HG03064 (cell line): Measurements from ENCODE around the gene SMPD3.
"Not testable (repeated sequence)": the region's sequence is repeated elsewhere in the genome, so short reads cannot be mapped to it uniquely, and the experiment has no call there.

Experiments
- ATAC-seq: cut with Tn5 transposase; IDR thresholded peaks from one replicate; pipeline ENCODE4 v1.9.1; 2021; ENCODE audit warnings: low read depth; ENCODE audit not compliant: unreplicated experiment

Gene SMPD3

DNA sequence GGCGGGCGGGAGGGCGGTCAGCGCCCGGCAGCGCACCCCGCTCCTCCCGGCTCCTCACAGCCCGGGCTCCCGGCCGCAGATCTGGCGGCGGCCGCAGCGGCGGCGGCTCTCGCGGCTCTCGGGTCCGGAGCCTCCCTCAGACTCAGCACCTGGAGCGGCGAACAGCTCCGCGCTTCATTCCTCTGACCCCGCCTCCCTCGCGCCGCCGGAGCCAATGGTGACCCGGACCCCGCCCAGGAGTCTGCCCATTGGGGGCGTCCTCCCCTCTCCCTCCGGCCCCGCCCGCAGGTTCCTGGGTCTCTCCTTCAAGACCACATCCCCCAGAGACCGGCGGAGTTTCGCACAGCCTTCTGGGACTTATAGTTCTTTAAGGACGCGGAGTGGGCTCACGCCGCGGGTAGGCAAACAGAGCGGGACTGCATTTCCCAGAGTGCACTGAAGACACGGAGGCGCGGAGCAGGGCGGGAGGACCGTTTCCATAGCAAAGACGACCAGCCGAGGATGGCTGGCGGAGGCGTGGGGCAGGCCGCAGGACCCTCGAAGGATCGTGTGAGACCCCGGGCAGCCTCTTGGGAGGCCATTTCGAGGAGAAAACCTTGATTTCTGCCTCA is at the start of gene SMPD3:
TSS of gene SMPD3 (minus strand) at position 149 of the 611 bp plus-strand sequence. CDS start 76,327 bp downstream, outside the sequence.
- ATAC-seq = peak; percentile 76

DNA sequence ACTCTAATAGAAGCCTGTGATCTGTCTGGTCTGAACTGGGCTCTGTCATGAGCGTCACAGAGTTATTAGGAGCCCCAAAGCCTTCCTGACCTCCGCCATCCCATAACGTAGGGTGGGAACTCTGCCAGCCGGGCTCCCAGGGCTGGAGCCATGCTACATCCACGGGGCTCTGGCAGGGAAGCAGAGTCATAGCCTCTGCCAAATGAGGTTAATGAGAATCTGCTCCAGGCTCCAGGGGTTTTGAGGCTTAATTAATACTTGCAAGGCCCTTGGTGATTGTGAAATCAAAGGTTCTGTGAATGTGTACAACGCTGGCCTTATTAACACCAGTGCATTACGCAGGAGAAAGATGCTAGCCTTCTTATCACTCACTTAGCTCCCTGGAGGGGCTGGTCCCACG is 48.4 kb upstream of the SMPD3 start:
- ATAC-seq = no peak

DNA sequence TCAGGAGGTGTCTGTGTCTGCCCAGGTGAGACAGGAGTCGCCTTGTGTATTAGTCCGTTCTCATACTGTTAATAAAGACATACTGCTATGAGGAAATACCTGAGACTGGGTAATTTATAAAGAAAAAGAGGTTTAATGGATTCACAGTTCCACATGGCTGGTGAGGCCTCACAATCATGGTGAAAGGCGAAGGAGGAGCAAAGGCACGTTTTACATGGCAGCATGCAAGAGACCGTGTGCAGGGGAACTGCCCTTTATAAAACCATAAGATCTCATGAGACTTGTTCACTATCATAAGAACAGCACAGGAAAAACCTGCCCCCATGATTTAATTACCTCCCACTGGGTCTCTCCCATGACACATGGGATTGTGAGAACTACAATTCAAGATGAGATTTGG is 46.0 kb upstream of the SMPD3 start:
- ATAC-seq = not testable (repeated sequence)

DNA sequence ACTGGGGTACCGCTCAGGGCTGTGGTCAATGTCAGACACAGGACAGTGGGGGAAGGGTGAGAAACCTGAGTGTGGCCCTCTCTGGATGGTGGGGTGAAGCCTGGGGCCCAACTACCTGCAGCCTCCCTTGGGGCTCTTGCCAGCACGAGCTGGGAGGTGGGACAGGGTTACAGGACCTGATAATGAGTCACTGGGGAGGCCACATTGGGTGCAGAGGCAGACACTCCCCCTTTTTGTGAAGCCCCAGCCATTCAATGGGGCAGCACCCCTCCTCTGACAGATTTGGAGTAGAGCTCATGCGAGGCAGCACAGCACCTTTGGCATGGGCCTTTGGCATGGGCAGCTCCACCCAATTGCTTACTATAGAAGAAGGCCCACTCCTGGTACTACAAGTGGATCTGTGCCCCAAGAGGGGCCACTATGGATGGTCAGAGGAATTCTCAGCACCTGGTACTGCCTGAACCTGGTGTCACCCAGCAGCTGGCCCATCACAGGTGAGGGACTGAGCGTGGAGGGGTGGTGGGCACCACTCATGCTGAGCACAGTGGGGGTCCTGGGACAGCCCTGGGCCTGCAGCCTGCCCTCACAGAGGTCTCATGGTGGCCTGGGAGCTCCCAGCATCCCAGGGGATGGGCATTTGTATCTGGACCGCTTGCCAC is 45.2 kb upstream of the SMPD3 start:
- no peak for ATAC-seq

DNA sequence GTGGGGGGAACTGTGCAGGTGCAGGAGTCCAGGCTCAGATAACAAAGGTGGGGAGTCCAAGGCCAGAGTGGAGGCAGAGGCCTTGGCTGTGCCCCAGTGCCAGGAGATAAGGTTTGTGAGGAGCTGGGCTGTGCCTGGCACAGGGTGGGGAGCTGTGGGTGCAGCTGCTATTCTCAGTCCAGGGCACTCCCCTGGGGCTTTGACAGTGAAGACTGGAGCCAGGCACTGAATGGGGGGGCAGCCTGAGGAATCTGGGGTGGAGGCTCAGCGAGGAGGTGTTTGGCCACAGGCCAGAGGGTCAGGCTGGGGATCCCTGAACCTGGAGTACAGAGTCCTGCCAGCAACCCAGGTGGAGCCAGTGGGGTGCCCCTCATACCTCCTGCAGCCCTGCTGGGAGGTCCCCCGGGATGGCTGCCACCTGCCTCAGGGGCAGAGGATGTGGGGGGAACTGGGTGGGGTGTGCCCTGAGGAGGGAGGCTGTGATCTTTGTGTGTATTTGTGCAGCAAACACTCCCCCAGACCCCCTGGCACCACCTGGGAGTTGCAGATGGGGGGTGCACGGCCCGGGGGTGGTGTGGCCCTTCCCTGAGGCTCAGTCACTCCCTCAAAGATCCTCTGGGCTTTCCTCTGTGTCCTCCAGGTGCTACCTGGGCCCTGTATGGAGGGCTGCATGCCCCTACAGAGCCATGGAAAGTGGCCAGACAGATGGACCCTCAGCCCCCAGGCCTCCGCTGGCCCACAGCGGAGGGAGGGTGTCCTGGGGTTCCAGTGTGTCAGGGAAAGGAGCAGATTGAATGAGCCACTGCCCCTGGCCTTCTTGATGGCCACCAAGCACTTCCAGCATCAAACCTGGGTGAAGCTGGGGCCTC is 44.5 kb upstream of the SMPD3 start:
- no peak for ATAC-seq

DNA sequence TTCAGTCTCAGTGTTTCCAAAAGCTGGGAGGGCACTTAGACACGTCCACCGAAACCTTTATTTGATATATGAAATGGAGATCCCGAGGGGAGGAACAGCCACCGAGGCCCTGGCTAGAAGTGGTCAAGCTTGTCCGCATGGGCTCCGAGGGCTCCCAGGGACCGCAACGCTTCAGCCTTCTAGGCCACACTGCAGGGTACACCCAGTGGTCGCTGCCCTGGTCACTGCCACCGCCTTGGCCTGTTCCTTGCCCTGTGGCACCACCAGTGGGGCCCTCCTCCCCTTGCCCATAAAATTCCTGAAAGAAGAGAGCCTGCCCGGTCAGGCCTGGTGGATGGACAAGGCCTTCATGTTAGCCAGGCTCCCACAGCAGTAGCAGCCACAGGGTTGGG is 43.8 kb upstream of the SMPD3 start:
- no peak for ATAC-seq

DNA sequence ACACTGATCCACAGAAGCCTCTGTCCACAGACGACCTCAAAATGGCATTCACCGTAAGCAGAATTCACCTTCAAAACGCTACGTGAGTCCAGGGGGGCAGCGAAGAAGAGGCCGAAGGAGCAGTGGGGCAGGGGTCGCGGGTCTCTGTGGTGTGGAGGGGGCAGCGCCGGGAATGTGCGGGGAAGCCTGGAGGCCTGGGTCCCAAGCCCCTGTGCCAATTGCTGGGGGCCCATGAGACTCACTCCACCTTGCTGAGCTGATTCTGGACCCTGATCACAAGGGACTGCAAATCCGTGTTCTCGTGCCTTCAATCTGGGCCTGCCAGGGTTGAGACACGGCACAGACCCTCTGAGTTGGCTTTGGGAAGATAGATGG is 43.3 kb upstream of the SMPD3 start:
- ATAC-seq = no peak

DNA sequence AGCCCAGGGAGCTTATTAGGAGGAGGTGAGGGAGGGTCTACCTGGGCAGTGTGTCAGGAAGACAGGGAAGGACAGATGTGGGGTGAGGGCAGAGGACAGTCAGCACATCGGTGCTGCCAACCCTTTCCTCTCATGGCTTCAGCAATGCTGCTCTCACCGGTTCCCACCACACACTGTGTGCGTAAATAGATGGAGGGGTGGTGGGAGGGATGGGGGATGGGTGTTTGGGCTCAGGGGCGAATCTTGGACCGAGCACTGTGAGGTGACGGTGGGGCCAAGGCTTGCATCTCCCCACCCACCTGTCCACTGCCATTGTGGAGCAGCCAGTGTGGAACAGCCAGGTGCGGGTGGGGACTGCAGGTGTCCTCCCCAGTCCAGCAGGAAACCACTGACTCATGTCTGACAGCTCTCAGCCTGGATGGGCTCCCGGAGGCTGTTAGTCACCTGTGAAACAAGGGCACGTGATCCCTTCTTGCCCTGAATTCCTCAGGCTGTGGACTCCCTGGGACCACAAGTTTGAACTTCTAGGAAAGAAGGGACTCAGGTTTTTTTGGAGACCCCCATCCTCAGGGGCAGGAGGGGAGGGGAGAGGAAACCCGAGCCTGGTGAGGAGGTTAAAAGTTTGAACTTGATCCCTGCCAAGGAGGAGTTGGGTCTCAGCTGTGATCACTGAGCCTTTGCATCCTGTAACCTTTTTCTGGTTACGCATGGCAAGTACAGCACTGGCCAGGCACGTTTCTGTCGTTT is 42.7 kb upstream of the SMPD3 start:
- peak; percentile 60 for ATAC-seq

DNA sequence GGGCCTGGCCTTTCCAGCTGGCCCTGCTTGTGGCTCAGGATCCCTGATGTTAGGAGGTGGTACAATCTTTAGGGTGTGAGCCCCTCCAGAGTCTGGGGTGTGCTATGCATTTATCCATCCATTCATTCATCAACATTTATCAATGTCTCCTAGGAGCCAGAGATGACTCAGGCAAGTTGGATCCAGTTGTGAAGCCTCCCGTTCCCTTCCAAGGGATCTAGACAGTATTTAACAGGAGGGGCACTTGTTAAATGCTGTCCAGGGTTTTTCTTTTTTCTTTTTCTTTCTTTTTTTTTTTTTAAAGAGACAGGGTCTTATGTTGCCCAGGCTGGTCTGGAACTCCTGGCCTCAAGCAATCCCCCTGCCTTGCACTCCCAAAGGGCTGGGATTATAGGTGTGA is 42.0 kb upstream of the SMPD3 start:
- no peak for ATAC-seq

DNA sequence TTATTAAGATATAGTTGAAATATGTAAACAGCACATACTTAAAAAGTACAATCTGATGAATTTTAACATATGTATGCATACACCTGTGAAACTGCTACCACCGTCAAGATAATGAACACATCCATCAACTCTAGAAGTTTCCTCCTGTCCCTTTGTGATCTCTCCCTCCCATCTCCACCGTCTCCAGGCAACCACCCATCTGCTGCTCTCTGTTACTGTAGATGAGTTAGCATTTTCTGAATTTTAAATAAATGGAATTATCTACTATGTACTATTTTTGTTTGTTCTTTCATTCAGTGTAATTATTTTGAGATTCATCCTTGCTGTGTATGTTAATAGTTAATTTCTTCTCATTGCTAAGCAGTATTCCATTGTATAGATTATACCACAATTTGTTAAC is 40.2 kb upstream of the SMPD3 start:
- no peak for ATAC-seq

DNA sequence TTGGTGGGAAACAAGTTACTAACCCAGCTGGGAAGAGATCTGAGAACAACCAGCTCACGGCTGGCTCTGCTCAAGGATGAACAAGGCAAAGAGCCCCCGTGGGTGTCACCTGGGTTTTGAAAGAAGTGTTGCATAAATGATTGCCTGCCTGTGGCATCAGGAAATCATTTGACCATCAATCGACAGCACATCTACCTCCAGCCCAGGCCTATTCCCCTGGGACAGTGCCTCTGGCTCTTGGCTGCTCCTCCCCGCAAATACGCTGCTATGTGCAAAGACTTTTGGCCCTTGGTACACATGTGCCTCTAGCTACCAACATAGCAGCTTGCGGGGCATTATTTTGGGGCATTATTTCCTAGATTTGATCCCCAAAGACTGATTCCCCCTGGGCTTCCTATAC is 39.4 kb upstream of the SMPD3 start:
- no peak for ATAC-seq

DNA sequence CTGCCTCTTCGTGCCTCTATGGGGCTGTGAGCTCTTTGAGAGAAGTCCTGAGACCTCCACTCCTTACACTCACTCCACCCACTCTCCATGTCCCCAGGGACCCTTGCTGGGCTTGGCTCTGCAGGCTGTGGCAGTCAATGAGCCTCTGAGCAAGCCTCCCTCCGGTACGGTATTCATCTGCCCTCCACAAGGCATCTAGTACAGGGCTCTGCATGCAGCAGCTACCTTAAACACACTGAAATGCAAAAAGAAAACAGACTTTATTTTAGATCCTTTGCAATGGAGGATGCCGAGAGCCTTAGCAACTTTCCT is 38.9 kb upstream of the SMPD3 start:
- ATAC-seq = no peak

DNA sequence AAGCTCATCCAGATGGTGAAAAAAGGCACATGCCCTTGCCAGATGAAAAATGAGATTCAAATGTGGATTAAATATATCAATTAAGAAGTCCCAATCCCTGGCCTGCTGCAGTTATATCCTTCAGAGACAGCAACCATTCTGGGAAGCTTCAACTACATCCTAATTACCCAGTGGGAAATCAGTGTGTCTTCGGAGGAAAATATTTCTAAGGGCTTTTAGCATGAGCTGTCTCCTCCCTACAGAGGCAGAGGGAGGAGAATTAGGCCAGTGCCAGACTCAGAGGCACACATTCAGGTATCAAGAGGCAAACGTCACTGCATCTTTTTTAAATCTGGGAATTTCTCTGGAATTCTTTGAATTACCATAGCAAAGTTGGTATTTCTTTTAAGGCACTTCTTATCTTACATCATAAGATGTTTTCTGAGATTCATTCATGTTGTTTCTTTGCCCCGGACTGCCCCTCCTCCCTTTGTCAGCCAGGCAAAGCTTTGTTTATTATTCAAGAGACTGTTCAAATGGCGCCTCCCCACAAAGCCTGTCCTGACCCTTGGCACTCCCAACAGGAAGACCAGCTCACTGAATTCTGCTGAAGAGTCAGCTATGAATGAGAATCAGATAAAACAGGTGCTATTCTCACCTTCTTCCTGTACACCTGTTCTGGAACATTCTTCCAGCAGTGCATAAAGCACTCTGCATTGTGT is 38.3 kb upstream of the SMPD3 start:
- no peak for ATAC-seq

DNA sequence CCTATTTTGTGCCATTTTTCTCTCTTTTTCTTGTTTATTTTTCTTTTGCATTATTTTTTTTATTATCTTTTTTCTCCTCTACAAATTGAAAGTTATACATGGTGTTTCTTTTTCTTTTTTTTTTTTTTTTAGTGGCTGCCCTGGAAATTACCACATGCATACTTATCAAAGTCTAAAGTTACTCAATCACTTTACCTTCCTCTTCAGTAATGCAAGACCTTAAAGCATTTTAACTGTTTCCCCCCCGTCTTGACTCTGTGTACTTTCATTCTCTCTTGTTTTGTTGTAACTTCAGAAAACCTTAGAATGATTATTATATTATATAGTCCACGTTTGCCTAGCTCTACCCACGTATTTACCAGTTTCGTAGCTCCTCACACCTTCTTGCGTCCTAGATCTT is 33.3 kb upstream of the SMPD3 start:
- no peak for ATAC-seq

DNA sequence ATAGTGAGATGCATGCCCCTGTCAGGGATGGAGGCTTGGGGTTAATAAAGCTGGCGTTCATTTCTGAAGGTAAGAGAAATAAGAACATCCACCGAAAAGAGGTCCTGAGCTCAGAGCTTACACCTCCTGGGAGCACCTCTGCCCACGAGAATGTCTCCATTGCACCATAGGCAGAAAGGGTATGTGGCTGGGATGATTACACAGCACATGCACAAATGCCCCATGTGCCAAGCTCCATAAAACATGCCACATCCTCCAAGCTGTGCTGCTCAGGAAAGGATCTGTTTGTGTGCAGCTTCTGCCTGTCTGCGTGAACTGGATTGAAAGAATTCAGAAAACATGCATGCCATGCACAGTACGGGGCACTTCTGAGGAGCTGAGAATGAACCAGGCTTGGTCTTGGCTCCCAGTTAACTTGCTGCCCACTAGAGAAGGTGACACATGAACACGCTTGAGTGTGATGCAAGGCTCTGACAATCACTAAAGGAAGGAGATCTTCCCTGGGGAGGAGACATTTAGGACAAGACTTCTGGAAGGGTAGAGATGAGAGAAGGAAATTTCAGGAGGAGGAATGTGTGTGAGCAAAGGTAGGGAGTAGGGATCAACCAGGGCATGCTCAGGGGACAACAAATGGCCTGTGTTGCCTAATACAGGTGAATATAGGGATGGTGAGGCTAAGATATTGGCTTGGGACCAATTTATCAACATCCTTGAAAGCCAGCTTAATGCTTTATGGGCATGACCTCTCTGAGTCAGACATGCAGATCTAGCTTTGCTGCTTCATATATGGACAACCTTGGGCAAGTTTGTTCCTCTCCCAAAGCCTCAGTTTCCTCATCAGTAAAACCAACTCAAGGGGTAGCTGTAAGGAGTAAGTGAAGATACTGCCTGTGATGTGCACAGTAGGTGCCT is 32.0 kb upstream of the SMPD3 start:
- ATAC-seq = no peak

DNA sequence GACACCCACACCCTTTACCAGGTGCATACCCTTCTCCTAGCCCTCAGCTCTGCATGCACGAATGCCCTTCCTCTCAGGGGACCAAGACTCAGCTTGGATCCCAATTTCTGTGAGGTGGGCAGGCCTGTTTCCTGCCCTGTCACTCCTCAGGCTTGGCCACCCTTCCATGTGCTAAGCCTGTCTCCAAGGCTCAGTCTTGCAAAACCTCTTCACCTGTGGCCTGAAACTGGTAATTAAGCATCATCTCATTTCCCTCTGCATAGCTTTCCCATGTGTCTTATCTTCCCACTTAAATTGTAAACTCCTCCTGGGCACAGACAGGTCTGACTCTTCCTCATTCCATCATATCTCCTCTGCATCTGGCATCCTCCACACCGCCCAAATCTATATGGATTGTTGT is 31.0 kb upstream of the SMPD3 start:
- ATAC-seq = no peak

DNA sequence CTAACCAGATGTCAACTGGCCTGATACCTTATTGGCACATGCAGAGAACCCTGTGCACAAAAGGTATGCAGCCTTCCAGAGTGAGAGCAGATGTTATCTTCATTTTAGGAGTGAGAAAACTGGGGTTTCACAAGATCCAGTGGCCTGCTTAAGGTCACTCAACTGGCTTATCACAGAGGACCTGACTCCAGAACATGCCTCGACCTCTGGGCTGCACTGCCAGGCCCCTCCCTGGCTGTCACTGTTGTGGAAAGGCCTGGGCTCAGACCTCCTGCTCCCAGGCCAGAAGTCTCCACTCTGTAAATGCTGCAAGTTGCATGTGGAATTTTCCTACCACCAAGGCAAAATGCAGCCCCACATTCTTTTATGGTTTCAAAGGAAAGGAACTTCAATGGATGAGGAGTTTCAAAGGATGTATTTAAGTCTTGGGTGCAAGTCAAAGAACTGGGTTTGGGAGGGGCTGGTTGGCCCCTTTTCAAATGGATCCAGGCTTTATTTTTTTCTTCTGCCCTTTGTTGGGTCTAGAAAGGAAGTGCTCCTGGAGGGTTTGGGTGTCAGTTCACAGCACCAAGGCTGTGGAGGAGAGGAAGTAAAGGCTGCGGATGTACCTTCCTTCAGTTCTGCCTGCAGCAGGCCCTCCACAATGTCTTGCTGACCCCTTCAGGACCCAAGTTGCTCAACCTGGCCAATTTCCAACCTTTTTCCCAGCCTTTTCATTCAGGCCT is 30.4 kb upstream of the SMPD3 start:
- no peak for ATAC-seq

DNA sequence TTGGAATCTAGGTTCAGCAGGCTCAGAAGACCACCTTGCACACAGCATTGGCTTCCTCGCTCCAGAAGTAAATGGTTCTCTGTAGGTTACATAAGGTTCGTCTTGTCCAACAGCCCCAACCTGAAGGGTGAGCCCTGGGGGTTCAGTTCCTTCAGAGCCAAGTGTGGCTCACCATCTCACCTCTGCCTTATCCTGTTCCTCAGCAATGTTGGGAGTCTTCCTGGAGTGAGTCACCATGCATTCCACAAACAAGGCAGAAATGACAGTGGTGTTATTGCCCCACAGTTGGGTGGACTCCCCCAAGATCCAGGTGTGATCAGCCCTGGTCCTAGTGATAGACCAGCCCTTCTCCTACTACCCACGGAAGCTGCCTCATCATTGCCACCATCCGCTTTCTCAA is 26.8 kb upstream of the SMPD3 start:
- ATAC-seq = no peak
